AG04449 (cell line): ENCODE results near the gene SERP2.

Experiments
- CTCF ChIA-PET: fragments of 350-600 bp; formaldehyde crosslinking; extraction: SDS; loops from one replicate; lab custom pipeline; 2021; ENCODE audit warnings: antibody characterized with exemption; lab: Yijun Ruan, JAX
- POLR2A ChIA-PET: fragments of 400-600, 350-600 bp; formaldehyde crosslinking; extraction: SDS; loops from one replicate; lab custom pipeline; 2020; ENCODE audit warnings: antibody characterized with exemption, inconsistent platforms; lab: Yijun Ruan, JAX
- DNase-seq: peaks from one replicate; pipeline ENCODE4 v3.0.0-alpha.2; 2010; ENCODE audit warnings: low read depth, low spot score
- H3K4me3 ChIP-seq: 2 replicates; pipeline ENCODE4 v1.5.1; 2011; ENCODE audit warnings: low read depth, mild to moderate bottlenecking, control low read depth, low read length
- TF ChIP-seq, protein P1 (sequence below): IDR thresholded peaks from one replicate; pipeline ENCODE4 v1.5.1; 2011; ENCODE audit warnings: mild to moderate bottlenecking, moderate library complexity, low read length, control low read depth, inconsistent platforms; ENCODE audit not compliant: insufficient read depth; ENCODE audit errors: missing control alignments

The SERP2 gene

GRCh38 chr13:44333950-44334655, 39.5 kb upstream of the SERP2 start:
- ChIA-PET CTCF (interaction anchor here (0.9 kb wide), 1 partner anchor 12 kb away, joined by 3 read pairs; no protein-coding TSS in a partner anchor), POLR2A (no interaction called here)
- no peak overlapping the region for H3K4me3 ChIP-seq
- no peak for DNase-seq
- TF ChIP-seq, protein P1, sequence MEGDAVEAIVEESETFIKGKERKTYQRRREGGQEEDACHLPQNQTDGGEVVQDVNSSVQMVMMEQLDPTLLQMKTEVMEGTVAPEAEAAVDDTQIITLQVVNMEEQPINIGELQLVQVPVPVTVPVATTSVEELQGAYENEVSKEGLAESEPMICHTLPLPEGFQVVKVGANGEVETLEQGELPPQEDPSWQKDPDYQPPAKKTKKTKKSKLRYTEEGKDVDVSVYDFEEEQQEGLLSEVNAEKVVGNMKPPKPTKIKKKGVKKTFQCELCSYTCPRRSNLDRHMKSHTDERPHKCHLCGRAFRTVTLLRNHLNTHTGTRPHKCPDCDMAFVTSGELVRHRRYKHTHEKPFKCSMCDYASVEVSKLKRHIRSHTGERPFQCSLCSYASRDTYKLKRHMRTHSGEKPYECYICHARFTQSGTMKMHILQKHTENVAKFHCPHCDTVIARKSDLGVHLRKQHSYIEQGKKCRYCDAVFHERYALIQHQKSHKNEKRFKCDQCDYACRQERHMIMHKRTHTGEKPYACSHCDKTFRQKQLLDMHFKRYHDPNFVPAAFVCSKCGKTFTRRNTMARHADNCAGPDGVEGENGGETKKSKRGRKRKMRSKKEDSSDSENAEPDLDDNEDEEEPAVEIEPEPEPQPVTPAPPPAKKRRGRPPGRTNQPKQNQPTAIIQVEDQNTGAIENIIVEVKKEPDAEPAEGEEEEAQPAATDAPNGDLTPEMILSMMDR = no peak

DNA sequence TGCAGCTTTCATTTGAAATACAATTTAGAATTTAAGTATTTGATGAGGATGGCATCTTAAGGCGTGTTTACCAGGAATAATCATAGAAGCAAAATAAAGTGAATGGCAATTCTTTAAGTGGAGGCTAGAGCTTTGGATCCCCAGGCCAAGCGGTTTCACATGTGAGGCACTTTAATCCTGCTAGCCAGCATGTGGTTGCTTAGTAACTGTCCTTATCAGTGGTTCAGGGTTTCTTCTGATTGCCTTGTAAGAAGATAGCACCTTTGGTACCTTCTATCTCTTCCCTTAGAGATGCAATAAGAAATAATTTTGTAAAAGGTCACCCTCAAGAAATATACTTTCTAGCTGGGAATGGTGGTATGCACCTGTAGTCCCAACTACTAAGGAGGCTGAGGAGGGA, 38.9 kb upstream of the SERP2 start:
- CTCF ChIA-PET = interaction anchor here (0.9 kb wide), 1 partner anchor 12 kb away, joined by 3 read pairs; no protein-coding TSS in a partner anchor
- DNase-seq = no peak
- TF ChIP-seq, protein P1 = no peak
- POLR2A ChIA-PET = no interaction called here
- no peak overlapping the region for H3K4me3 ChIP-seq

- ChIA-PET POLR2A (no interaction called here), CTCF (no interaction called here)
- DNase-seq = no peak
- no peak overlapping the region for H3K4me3 ChIP-seq
- TF ChIP-seq, protein P1 = no peak
Measured at GRCh38 chr13:44336934-44337333, 36.7 kb upstream of the SERP2 start.

DNA sequence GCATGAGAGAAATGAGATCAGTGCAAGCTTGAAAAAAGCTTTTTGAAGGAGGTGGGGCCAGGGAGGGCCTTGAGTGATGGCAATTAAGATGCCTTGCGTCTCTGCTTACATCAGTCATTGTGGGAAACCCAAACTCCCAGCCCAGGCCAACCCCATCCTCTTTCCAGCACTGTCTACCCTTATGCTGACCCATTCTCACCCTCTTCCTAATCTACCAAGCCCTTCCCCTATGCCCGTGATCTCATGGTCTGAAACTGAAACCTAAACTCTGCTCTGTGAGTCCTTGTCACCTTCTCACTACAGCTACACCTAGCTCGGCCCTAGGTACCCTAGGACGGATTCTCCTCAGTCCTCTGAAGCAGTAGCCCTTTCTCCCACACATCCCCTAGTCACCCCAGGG, 36.0 kb upstream of the SERP2 start:
- no peak overlapping the region for H3K4me3 ChIP-seq
- TF ChIP-seq, protein P1 = no peak
- no peak for DNase-seq
- POLR2A ChIA-PET = no interaction called here
- CTCF ChIA-PET = no interaction called here

DNA sequence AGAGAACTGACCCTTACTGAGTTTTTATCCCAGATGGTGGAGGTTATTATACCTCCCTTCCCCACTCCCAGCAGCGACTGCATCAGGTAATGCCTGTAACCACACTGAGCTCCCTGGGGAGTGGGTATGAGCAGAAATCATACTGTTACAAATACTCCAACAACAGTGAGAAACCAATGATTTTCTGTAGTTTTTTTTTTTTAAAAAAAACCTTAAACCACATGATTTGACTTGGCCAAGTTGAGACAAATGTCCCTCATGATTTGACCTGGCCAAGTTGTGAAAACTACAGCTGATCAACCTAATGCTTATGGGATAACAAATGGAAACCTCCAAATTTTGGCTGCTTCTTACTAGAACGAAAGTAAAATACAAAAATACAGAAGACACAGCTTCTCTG, 33.1 kb upstream of the SERP2 start:
- no peak for DNase-seq
- ChIA-PET CTCF (no interaction called here), POLR2A (no interaction called here)
- no peak overlapping the region for H3K4me3 ChIP-seq
- TF ChIP-seq, protein P1 = no peak

GRCh38 chr13:44342741-44343140, 30.9 kb upstream of the SERP2 start:
- CTCF ChIA-PET = no interaction called here
- no peak overlapping the region for H3K4me3 ChIP-seq
- no peak for DNase-seq
- POLR2A ChIA-PET = no interaction called here
- TF ChIP-seq, protein P1 = no peak
